GM19467 (cell line): Measurements from ENCODE around the gene GALNT10.

ENCODE experiments used
- ATAC-seq: cut with Tn5 transposase; IDR thresholded peaks from one replicate; pipeline ENCODE4 v1.9.1; 2021; ENCODE audit warnings: mild to moderate bottlenecking, moderate library complexity; ENCODE audit not compliant: unreplicated experiment

GALNT10 gene

DNA sequence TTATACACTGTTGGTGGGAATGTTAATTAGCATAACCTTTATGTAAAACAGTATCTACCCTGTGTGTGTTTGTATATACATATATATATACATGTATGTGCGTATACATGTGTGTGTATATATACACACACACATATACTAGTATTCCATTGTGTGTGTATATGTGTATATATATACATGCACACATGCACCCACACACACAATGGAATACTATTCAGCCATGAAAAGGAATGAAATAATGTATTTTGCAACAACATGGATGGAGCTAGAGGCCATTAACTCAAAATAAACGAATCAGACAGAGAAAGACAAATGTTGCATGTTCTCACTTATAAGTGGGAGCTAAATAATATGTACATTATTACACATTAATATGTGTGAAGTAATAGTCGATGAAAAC is 237.7 kb downstream of the GALNT10 start:
- ATAC-seq, result no peak

DNA sequence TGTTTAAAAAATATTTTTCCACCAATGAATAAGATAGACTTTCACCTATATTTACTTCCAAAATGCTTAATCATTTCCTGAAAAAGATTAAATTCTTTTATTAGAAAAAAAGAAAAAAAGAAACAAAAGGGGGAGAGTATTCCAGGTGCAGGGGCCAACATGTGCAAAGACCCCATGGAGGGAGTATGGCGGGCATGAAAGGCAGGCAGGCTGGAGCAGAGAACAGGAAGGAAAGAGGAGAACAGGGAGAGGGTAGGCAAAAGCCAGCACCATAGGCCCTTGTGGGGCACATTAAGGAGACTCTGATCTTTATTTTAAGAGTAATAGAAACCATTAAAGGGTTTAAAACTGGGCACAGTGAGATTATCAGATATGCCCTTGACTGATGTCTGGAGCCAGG is 238.8 kb downstream of the GALNT10 start:
- no peak for ATAC-seq

DNA sequence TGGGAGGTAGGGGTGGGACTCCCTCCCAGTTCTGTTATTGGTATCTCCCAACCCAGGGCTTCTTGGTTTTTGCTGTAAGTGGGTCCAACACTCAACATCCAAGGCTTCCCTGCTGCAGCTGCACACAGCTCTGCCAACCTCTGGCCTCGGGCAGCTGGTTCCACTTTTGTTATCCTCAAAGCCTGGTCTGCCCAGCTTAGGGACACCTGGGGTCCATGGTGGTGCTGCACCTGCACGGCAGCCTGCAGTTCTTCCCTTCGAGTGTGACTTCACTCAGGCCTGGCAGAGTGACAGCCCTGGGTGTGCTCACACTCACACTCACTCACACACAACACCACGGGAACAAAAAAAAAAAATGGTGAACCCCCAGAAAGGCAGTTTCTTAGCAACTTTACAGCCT is 239.9 kb downstream of the GALNT10 start:
- ATAC-seq, result no peak

DNA sequence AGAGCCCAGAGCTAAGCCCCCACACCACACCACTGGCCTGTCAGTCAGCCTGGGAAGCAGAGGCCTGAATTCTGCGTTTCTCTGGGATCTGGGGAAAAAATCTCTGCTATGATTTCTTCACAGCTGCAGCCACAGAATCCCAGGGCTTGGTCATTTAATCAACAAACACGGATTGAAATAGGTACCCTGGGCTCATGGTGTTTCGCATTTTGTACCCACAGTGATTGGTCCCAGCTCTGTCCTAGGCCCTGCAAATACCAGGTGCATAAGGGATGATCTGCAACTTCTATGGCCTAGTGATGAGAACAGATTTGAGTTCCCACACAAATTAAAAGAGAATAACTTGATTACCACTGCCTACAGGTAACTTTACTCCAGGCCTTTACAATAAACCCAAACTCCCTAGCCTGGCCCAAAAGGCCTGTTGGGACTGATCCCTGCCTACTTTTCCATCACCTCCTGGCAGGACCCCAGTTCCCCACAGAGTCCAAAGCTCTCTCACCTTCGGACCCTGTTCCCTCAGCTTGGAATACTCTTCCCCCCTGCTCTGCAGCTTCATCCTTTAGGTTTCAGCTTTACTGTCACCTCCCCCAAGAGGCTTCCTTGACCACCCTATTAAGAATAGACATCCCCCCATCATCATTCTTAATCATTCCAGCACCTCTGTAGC is 240.6 kb downstream of the GALNT10 start:
- ATAC-seq, result no peak

DNA sequence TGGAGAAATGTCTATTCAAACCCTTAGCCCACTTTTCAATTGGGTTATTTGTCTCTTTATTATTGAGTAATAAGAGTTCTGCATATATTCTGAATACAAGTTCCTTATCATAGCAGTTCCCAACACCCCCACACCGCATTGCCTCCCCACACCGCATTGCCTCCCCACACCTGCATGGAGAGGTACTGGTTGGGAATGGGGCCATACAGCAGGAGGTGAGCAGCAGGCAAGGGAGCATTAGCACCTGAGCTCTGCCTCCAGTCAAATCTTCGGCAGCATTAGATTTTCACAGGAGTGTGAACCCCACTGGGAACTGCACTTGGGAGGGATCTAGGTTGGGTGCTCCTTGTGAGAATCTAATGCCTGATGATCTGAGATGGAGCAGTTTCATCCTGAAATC is 244.7 kb downstream of the GALNT10 start:
- ATAC-seq, result no peak

DNA sequence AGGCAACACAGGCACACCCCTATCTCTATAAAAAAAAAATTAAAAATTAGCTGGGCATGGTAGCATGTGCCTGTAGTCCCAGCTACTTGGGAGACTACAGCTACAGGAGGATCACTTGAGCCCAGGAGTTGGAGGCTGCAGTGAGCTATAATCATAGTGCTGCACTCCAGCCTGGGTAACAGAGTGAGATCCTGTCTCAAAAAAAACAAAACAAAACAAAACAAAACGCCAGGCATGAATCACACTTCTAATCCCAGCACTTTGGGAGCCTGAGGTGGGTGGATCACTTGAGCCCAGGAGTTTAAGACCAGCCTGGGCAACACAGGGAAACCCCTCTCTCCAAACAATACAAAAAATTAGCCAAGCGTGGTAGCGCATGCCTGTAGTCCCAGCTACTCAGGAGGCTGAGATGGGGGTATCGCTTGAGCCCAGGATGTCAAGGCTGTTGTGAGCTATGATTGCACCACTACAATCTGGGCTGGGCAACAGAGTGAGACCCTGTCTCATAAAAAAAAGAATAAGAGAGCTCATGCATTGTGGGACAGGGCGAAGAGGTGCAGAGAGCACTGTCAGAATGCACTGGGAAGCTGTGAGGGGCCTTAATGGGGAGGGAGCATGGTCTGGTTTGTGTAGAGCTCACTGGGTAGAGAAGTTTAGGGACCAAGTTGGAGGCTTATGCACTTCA is 246.9 kb downstream of the GALNT10 start:
- no peak for ATAC-seq

DNA sequence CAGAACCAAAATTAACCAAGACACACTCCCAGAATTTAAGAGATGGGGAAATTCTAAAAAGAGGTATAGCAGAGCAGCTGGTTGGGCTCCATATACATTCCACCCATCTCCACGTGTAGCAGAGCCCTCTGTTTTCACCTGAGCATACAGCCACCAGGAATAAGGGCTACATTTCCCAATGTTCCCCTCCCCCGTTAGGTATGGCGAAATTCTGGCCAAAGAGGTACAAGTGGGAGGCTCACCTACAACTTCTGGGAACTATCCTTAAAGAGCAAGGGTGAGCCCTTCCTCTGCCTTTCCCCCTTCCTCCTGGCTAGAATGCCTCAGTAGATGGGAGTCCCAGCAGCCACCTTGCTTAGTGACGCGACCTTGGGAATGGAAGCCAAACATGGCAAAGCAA is 250.0 kb downstream of the GALNT10 start:
- no peak for ATAC-seq

DNA sequence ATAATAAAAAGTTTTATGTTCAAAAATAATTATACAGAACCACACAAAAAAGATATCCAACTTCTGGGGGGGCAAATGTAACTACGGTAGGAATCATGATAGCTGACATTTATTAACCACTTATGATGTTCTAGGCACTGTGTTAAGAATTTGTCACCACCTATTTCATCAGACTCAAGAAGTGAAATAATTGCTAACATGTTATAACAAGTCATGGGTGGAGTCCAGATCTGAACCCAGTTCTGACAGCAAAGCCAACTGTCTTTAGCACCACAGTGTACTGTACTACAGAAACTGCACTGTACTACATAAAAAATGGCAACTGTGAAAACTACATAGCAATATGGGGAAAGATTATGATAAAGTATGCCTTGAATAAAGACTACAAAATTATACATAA is 252.3 kb downstream of the GALNT10 start:
- no peak for ATAC-seq

DNA sequence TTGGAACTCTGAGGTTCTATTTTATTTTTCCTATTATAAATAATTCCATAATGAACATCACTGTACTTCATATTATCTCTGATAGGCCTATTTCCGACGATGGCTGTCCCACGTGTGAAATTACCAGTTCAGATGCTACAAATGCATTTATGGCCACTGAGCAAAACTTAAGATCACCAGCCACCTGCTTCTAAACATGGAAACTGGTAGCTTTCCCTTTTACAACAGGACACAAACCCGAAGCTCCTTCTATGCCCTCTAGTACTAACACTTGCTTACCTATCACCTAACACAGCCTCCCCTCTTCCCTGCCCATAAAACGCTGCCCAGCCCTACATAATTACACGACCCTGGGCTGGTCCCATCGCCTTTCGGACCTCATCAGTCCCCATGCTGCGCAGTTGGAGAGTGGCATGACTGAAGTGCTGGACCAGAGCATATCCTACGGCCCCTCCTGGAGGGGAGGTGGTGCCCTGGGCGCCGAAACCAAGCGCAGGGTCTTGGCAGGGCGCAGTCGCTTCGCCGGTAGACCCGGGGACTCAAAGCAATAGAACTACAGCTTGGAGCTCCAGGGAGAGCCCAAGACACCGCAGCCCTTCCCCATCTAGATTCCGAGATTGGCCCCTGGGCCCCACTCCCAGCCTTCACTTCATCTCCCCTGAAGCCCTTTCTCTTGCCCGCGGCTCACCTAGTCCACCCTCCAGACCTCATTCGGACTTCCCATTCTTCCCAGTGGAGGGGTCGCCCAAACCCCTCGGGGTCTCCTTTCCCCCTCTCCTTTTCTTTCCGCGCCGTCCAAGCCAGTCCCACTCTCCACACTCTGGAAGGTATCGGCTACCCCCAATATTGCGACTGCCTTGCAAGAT is 254.3 kb downstream of the GALNT10 start:
- no peak for ATAC-seq

DNA sequence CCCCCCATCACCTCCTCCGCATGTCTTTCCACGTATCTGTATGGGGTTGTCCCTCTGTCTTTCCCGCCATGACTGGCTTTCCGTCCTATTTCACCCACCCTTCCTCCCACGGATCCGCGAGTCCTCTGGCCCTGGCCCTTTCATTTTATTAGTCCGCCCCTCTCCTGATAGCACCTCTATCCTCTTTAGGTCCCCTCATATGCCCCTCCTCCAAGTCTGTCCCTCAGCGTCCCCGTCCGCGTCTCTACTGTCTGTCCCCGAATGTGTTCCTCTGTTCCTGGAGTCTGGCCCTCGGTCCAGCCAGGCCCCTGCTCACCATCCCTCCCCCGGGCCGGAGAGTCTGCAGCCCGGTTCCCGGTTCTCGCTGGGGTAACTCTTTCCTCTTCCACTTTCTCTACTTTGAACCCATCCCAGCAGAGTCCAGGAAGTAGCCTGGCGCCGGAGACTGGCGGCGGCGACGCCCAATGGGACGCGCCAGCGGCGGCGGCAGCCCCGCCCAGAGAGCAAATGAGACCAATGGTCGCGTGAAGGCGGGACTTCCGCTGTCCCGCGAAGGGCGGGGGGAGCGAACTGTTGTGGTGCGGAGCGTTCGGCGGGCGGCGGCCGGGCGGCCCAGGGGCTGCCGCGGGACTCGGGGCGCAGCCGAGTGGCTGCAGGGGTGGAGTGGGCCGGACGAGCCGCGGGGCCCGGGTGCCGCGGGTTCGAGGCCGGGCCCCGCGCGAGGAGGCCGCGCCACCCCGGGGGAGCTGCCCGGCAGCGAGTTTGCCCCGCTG is 255.1 kb downstream of the GALNT10 start, which contains the start of gene SAP30L:
Gene SAP30L, plus strand, starts transcription at position 576 of the 773 bp plus-strand sequence. CDS start 608 bp downstream, outside the sequence.
- peak; percentile 90 for ATAC-seq

DNA sequence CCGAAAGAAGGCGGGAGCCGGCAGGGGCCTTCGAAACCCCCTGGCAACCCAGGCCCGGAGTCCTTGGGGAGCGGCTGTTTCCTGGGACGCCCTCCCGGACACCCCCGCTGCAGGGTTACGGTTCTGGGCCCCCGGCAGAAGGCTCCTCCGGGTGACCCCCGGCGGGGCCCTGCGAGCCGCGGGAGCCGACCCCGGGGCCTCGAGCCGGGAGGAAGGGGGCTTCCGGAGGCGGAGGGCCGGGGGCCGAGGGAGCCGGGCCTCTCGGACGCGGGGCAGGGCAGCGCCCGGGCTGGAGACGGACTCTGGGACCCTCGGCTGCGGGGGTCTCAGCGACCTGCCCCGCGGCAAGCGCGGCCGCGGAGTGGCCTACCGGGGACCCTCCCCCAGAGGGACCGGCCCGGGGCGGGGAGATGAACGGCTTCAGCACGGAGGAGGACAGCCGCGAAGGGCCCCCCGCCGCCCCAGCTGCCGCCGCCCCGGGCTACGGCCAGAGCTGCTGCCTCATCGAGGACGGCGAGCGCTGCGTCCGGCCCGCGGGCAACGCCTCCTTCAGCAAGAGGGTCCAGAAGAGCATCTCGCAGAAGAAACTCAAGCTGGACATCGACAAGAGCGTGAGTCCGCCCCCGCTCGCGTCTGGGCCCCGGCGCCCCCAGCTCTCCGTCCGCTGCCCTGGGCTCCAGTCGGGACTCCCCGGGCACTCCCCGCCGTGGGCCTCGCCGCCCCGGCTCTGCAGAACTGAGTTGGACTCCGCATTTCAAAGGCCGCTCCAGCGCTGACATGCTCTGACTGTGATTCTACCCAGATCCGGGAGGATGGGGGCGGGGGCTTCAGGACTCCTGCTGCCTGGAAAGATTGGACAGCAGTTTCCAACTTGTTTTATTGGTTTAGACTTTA is 255.9 kb downstream of the GALNT10 start:
- no peak for ATAC-seq

DNA sequence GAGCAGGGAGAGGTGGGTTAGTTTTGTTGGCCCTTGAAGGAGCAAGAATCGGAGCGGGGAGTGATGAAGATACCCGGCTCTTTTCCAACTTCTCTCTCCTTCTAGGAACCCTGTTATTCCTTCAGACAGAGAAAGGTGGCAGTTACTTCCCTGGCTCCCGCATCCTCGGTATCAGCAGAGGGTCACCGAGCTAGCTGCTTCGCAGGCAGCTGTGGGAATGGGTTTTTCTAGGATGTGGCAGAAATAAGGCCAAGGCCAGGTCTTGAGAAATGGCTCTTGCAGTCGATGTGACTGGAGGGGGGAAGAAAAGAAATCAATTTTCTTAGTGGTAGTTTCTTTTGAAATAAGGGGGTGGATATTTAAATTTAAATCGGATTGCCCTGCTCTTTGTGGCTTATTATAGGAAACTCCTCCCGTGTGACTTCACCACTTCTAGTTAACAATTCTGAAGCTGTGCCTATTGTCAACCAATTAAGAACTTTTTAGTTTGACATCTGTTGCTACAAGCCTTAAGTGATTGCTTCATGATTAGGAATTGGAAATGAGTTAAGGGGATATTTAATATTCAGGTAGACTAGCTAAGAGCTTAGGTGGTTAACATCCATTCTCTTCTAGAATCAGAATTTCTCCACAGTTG is 256.7 kb downstream of the GALNT10 start:
- no peak for ATAC-seq

DNA sequence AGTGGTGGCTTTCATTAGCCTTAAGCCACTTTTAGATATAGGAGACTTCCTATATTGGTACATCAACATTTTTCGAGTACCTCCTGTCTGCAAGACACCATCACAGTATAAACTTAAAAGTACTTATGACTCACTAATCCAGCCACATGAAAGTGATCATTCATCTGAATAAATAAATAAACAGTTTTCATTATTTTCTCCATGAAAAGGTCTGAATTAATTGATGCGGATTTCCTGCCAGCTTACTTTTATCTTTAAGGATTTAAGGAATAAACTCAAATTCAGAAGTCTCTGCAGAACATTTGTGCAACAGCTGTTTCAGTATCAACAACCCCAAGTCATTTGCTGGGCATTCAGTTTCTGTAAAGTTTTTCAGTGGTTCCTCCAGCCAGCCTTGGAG is 259.3 kb downstream of the GALNT10 start:
- no peak for ATAC-seq

DNA sequence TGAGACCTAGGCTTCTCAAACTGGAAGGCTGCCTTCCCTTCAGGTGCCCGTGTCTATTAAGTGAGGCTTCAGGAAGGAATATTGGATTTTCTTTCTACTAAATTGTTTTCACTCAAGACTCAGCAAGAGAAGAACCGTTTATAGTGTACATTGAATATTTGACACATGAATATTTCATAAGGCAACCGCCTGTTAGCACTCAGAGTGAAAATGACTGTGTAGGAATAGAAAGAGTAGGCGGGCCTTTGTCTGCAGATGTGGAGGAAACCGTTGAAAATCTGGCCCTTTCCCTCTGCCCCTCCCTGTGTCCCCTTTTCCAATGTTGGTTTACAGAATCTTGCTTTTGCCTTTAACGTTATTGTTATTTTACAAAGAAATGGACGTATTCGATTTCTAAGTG is 261.4 kb downstream of the GALNT10 start:
- no peak for ATAC-seq

DNA sequence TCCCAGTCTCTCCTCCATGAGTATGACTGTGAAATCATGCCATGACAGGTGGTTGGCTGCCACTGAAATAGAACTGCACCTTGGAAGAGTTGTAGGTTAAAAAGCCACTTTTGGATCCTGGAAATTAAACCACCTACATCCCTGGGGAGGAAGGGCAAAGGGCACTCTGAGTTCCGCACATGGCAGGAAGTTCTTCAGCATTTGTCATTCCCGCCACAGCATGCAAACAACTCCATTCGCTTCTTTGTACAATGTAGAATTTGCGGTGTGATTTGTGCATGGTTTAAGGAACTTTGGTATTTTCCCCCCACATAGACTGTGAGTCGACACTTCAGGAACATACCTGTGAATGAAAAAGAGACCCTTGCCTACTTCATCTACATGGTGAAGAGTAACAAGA is 265.1 kb downstream of the GALNT10 start:
- no peak for ATAC-seq

DNA sequence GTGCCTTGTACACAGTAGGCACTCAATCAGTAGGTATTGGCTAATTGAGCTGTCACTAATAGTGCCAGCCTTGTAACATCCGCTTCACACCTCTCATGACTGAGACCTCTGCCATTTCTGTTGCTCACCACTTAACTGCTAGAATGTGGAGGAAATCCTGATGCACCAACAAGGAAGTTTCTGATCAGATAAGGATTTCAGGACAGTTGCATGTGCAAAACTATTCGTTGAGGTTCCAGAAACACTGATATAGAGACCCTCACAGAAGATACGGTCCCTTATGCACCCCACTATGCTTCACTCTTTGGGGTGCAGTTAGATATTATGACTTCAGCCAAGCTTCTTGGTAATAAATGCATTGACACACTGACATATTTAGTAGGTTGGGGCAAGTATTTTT is 266.0 kb downstream of the GALNT10 start:
- no peak for ATAC-seq

DNA sequence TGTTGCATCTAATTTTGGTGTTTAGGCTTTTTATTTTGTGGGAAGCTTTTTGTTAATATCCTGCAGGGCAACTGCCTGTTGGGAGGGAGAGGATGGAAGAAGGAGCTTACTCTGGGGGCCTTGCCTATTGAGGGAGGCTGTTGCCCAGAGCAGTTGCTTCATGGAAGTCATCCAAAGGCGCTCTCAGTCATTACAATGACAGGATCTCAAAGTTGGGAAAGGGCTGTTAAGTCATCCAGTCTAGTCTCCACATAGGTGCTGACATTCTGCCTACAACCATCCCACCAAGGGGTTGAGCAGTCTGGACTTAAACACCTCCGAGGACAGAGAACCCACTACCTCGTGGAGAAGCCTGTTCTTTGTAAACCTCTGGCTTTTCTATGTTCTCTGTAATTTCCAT is 268.5 kb downstream of the GALNT10 start:
- ATAC-seq, result no peak

DNA sequence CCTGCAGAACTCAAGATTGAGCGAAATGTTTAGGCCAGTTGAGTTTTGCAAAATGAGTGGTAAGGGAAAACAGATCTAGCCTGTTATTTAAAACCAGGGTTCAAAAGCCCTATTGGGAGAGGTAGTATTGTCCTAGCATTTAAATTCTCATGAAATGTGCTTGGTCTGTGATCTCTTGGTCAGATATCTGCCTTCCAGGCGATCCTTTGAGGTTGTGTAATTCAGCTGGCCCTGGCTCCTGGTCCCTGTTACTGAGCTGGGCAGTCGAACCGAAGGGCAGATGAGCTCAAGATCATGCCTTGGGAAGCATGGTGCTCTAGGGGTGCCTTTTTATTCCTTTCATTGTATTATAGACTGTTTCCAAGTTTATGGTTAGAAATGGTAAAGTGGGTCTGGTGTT is 269.6 kb downstream of the GALNT10 start:
- ATAC-seq, result no peak

DNA sequence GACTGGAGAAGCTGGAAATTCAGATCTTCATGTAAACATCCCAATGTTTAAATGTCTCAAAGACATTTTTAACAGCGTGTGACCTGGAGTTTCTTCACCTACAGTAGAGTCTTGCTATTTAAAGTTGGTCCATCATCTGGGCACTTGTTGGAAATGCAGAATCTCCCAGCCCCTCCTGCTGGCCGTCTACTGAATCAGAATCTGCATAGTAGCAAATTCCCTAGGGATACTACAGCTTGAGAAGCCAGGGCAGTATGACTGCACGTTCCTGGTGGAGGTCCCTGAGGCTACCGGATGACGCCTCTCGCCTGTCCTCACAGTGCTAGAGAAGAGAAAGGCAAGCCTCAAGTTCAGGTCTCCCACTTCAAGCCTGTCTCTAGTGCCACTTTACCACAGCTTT is 271.0 kb downstream of the GALNT10 start:
- no peak for ATAC-seq

DNA sequence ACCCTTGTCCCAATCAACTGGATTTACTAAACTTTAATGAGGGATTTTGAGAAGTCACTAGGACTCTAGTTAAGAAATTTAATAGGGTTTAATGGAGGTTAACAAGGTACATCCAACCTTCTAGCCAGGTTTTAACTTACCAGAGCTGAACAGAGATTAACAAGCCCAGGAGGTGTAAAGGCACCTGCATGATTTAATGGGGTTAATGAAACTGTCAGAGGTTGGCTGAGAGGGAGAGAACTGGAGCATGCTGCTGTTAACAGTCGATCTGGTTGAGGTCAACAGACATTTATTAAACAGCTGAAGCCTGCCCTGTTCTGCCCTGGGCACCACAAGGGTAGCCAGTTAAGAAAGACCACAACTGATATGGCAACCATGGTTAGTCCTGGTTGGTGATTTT is 273.9 kb downstream of the GALNT10 start:
- ATAC-seq, result no peak
